K562 (cell line): ENCODE data around the gene TMEM176A. TPM values are rescaled to one million over a fixed set of nuclear protein-coding genes. Genes with fewer than 3 reads are reported as not detected.

Experiments used
- ATAC-seq: fragments of 200-7000 bp; cut with Tn5 transposase; 3 replicates; pipeline ENCODE4 v1.9.1; 2020; ENCODE audit warnings: moderate library complexity
- BruUV-seq: library from RNA; stranded (reverse); fragments of 400-500 nt; replicated peaks from 2 replicates; lab custom pipeline; 2021; lab: Mats Ljungman, UMichigan
- CTCF ChIA-PET: fragments of 300-600 bp; formaldehyde crosslinking; extraction: SDS; loops from one replicate; lab custom pipeline; 2021; ENCODE audit warnings: low intra/inter-chr PET ratio; lab: Yijun Ruan, JAX
- POLR2A ChIA-PET: fragments of 300-600, 350-650 bp; sonication (Branson Sonifier 250); formaldehyde crosslinking; extraction: SDS; loops from one replicate; lab custom pipeline; 2021; ENCODE audit warnings: antibody characterized with exemption, inconsistent platforms; lab: Yijun Ruan, JAX
- DNase-seq, 4 experiments: peaks; one replicate each; pipeline versions ENCODE4 v3.0.0 to v3.0.0-alpha.2; 2011 to 2018; ENCODE audit warnings: low spot score in 3 of 4, mixed read lengths in 3 of 4; ENCODE audit errors: extremely low read depth in 1 of 4
- FAIRE-seq: peaks from 2 replicates; lab custom pipeline; 2011; peaks lifted over from hg19 to GRCh38; lab: Jason Lieb, UNC
- H2AFZ ChIP-seq: 2 replicates; pipeline ENCODE4 v1.6.0; 2011; ENCODE audit warnings: low read depth, low read length, control low read depth, inconsistent platforms
- H3K27ac ChIP-seq: fragments of 200-600 bp; 3 replicates; pipeline ENCODE4 v1.8.0; 2011; ENCODE audit warnings: low read depth, mild to moderate bottlenecking, control low read depth, inconsistent platforms, low read length, moderate library complexity, mixed read lengths; ENCODE audit errors: extremely low read depth
- H3K27me3 ChIP-seq, 2 experiments: fragments of 300-600 bp in 1 of 2; 2 replicates in 1 of 2; 3 replicates in 1 of 2; pipeline versions ENCODE4 v1.6.0 to v1.8.0; 2011; ENCODE audit warnings: inconsistent platforms in 2 of 2, low read length in 2 of 2, mild to moderate bottlenecking in 1 of 2, mixed read lengths in 1 of 2, moderate library complexity in 1 of 2; ENCODE audit not compliant: control insufficient read depth in 2 of 2, insufficient read depth in 2 of 2
- H3K36me3 ChIP-seq: fragments of 300-600 bp; 3 replicates; pipeline ENCODE4 v1.8.0; 2011; ENCODE audit warnings: mild to moderate bottlenecking, low read length, inconsistent platforms; ENCODE audit not compliant: control insufficient read depth, insufficient read depth
- H3K4me1 ChIP-seq, 2 experiments: fragments of 200-600 bp in 1 of 2; replicated peaks in 1 of 2; 2 replicates in 1 of 2; 3 replicates in 1 of 2; pipeline versions ENCODE4 v1.5.1 to v1.8.0; 2011; ENCODE audit warnings: inconsistent platforms in 2 of 2, low read length in 2 of 2, mild to moderate bottlenecking in 1 of 2, mixed read lengths in 1 of 2, moderate library complexity in 1 of 2; ENCODE audit not compliant: control insufficient read depth in 2 of 2, insufficient read depth in 2 of 2
- H3K4me2 ChIP-seq: 2 replicates; pipeline ENCODE4 v1.6.1; 2011; ENCODE audit warnings: low read length, control low read depth, inconsistent platforms, mixed read lengths; ENCODE audit not compliant: insufficient read depth
- H3K4me3 ChIP-seq: fragments of 200-600 bp; sonication (generic), shearing (Covaris generic); 2 replicates; pipeline ENCODE4 v1.5.1; 2016; ENCODE audit warnings: control low read depth, inconsistent platforms
- H3K79me2 ChIP-seq: fragments of 200-600 bp; 3 replicates; pipeline ENCODE4 v1.8.0; 2011; ENCODE audit warnings: low read length, inconsistent platforms; ENCODE audit not compliant: control insufficient read depth, insufficient read depth
- H3K9ac ChIP-seq, 2 experiments: 2 replicates each; pipeline versions ENCODE4 v1.6.0 to v1.6.1; 2011; ENCODE audit warnings: low read depth in 2 of 2, low read length in 2 of 2, control low read depth in 1 of 2, inconsistent platforms in 1 of 2, mild to moderate bottlenecking in 1 of 2, mixed read lengths in 1 of 2; ENCODE audit not compliant: insufficient read depth in 1 of 2
- H3K9me1 ChIP-seq: one replicate; pipeline ENCODE4 v1.6.0; 2011; ENCODE audit warnings: inconsistent platforms, mild to moderate bottlenecking, low read length, moderate library complexity; ENCODE audit not compliant: control insufficient read depth, insufficient read depth
- H3K9me3 ChIP-seq: replicated peaks from 2 replicates; pipeline ENCODE4 v1.5.1; 2011; ENCODE audit warnings: low read depth, low read length, inconsistent platforms; ENCODE audit not compliant: control insufficient read depth, insufficient read depth
- H4K20me1 ChIP-seq: replicated peaks from 2 replicates; pipeline ENCODE4 v1.6.1; 2011; ENCODE audit warnings: low read length, inconsistent platforms, mixed read lengths; ENCODE audit not compliant: control insufficient read depth, insufficient read depth
- JUN ChIP-seq, 2 experiments: sonication (generic) in 1 of 2; formaldehyde crosslinking in 1 of 2; IDR thresholded peaks; 2 replicates each; pipeline versions ENCODE4 v1.6.1 to v1.8.0; 2012 to 2022; ENCODE audit warnings: borderline replicate concordance in 2 of 2, mild to moderate bottlenecking in 2 of 2, improper control_type of control experiment in 1 of 2, low read depth in 1 of 2, low read length in 1 of 2, missing genetic modification reagents in 1 of 2
- MBD1 ChIP-seq: fragments of 250-450 bp; sonication (Bioruptor Pico); IDR thresholded peaks from 2 replicates; pipeline ENCODE4 v1.8.0; 2022; ENCODE audit warnings: inconsistent platforms
- RAD21 ChIP-seq, 2 experiments: fragments of 250-450 bp in 1 of 2; fragments of 450-650 bp in 1 of 2; sonication (Bioruptor Pico) in 1 of 2; formaldehyde crosslinking in 1 of 2; IDR thresholded peaks in 1 of 2; conservative IDR thresholded peaks in 1 of 2; 2 replicates each; pipeline versions ENCODE4 v1.4.0 to v1.8.0; 2020 to 2022; ENCODE audit warnings: mild to moderate bottlenecking in 2 of 2, moderate library complexity in 1 of 2
- RCOR1 ChIP-seq, 2 experiments: IDR thresholded peaks; 2 replicates each; pipeline ENCODE4 v1.6.1; 2012; ENCODE audit warnings: low read depth in 2 of 2, low read length in 2 of 2, borderline replicate concordance in 1 of 2, improper control_type of control experiment in 1 of 2
- REST ChIP-seq, 2 experiments: fragments of 450-650 bp; formaldehyde crosslinking in 1 of 2; IDR thresholded peaks; 2 replicates each; pipeline versions ENCODE4 v1.4.0 to v1.6.1; 2014 to 2020; ENCODE audit warnings: mild to moderate bottlenecking in 2 of 2, borderline replicate concordance in 1 of 2, low read depth in 1 of 2
- VEZF1 ChIP-seq: fragments of 200-800 bp; sonication (Bioruptor generic); IDR thresholded peaks from 2 replicates; pipeline ENCODE4 v1.6.1; 2017; ENCODE audit warnings: missing genetic modification characterization, missing compliant biosample characterization
- ZNF184 ChIP-seq: sonication (generic); formaldehyde crosslinking; IDR thresholded peaks from 2 replicates; pipeline ENCODE4 v1.5.0; 2020; ENCODE audit warnings: missing genetic modification reagents
- WGBS: fragments of 100-300 bp; shearing (Covaris generic); methylation state at CpG from one replicate; pipeline ENCODE4 v1.1.6; 2016; ENCODE audit warnings: low coverage, mixed read lengths; ENCODE audit not compliant: insufficient coverage; ENCODE audit errors: missing lambda C conversion rate; 5-methylcytosine and 5-hydroxymethylcytosine counted together
- in situ Hi-C: fragments of 300-500 bp; cut with MboI; formaldehyde crosslinking; loops from 4 replicates; pipeline ENCODE4 v1.15.0; 2018; ENCODE audit warnings: inconsistent platforms, mixed read lengths
- intact Hi-C: fragments of 100-400 bp; cut with micrococcal nuclease; formaldehyde crosslinking; loops from 2 replicates; pipeline ENCODE4 v1.14.2; 2022
- polyA plus RNA-seq, 8 experiments: library from polyadenylated mRNA; depleted of rRNA in 4 of 8; stranded (reverse) in 5 of 8; unstranded in 3 of 8; fragments of >200 nt; fragmentation: Nextera tagmentation in 2 of 8; fragmentation: Illumina TruSeq in 1 of 8; extraction: Ambion mirVana in 2 of 8; extraction: Trizol in 1 of 8; gene quantifications; 2 replicates each; pipeline versions ENCODE4 v1.2.1 to v1.2.3, GENCODE V29; 2011 to 2014; ENCODE audit warnings: inconsistent platforms in 1 of 8, missing spikeins in 1 of 8
- total RNA-seq, 7 experiments: library from RNA; depleted of rRNA in 6 of 7; stranded (reverse); fragments of >200 nt in 6 of 7; fragmentation: Illumina TruSeq in 2 of 7; extraction: Trizol in 2 of 7; gene quantifications; 2 replicates each; pipeline versions ENCODE4 v1.2.1 to v1.2.3, GENCODE V29; 2011 to 2021; ENCODE audit warnings: low replicate concordance in 1 of 7

The TMEM176A gene
- total and polyA plus RNA-seq, 9 of the 15 experiments (the other 6 are each of a cell fraction or from before 2014, with no cell fraction given): 0.31 TPM; not detected in 8

- peak; percentile 92 for FAIRE-seq
- POLR2A ChIA-PET: interaction anchor here (0.5 to 1.0 kb wide), 3 partner anchors 15 to 425 kb away, joined by 3 to 5 read pairs (median 5); no protein-coding TSS in a partner anchor
- Histone ChIP-seq H4K20me1 (no peaks in the 10 kb centered on the region), H3K9ac (no peak overlapping the region), H3K27ac (no peak overlapping the region), H3K4me1 (no peaks in the 10 kb centered on the region), H2AFZ (no peak overlapping the region), H3K4me3 (no peak overlapping the region), H3K9me3 (no peaks in the 10 kb centered on the region), H3K27me3 (peaks cover 10 to 15% of the 10 kb centered on the region in 2 experiments; a peak in 3 of 5 replicates), H3K4me2 (no peak overlapping the region), H3K79me2 (no peaks in the 10 kb centered on the region), H3K36me3 (no peaks in the 10 kb centered on the region), H3K9me1 (no peaks in the 10 kb centered on the region)
- BruUV-seq: no TSS peak
- peak; percentile 99 for ATAC-seq
- CTCF ChIA-PET: interaction anchor here (0.6 to 2.5 kb wide), 12 partner anchors 9 to 394 kb away, joined by 3 to 22 read pairs (median 4); no protein-coding TSS in a partner anchor
- WGBS: under 1% methylated on average over 12 of the region's 12 CpGs
- intact Hi-C loops (loop anchor here (1.0 to 2.0 kb wide), 4 partner anchors 98 to 393 kb away; no protein-coding TSS in a partner anchor), in situ Hi-C loops (no loop called here)
- peak; percentile 80 to 85 (median 83) for DNase-seq
- TF ChIP-seq JUN (IDR thresholded peaks at IDR 0.05; ENCODE audit: borderline replicate concordance, low read depth, low read length) (0 out of 2 replicates have a peak, but pooled peaks have one; percentile 20), JUN (CRISPR knock-in tag; IDR thresholded peaks at IDR 0.05; ENCODE audit: borderline replicate concordance) (no peak), ZNF184 (no peak), REST (IDR thresholded peaks at IDR 0.05; ENCODE audit: borderline replicate concordance) (peak; percentile 93), REST (CRISPR knock-in tag; IDR thresholded peaks at IDR 0.05; ENCODE audit: low read depth) (no peak), MBD1 (peak; percentile 64; the same call in 1 of the 2 replicates), VEZF1 (CRISPR knock-in tag) (no peak; the same call in 1 of the 2 replicates), RAD21 (CRISPR knock-in tag; conservative IDR thresholded peaks at IDR 0.05 in 1 of 2, IDR thresholded peaks at IDR 0.05 in 1 of 2) (peak; percentile 95 to 97), RCOR1 (IDR thresholded peaks at IDR 0.05; ENCODE audit: borderline replicate concordance in 1 of 2, low read depth in 2 of 2, low read length in 2 of 2) (peak in 1 of 2 experiments; percentile 72; a peak in 2 of 4 replicates)
Measured at GRCh38 chr7:150778738-150779301, 21.7 kb upstream of the TMEM176A start.
